Measurements from ENCODE around the gene EARS2. TPM values are rescaled to one million over a fixed set of nuclear protein-coding genes. Genes with fewer than 3 reads are reported as not detected.

Gene EARS2
- polyA plus RNA-seq, 1 donor (not counting 4 experiments of a cell fraction or from before 2014, with no cell fraction given) = 32.7 TPM

- Histone ChIP-seq H3K27ac (ENCODE audit: control insufficient read depth, insufficient read depth, low read length) (no peak overlapping the region), H3K9me3 (ENCODE audit: control insufficient read depth, low read depth, low read length) (no peaks in the 10 kb centered on the region), H3K36me3 (ENCODE audit: control insufficient read depth in 2 of 2, extremely low read depth in 1 of 2, insufficient read depth in 2 of 2, low read length in 2 of 2) (peaks cover 49 to 54% of the 10 kb centered on the region in 2 experiments), H3K9ac (ENCODE audit: control insufficient read depth, extremely low read depth, insufficient read depth, low read length) (no peak overlapping the region), H3K9me1 (ENCODE audit: control insufficient read depth, extremely low read depth, insufficient read depth, low read length) (no peaks in the 10 kb centered on the region), H3K4me1 (ENCODE audit: control insufficient read depth, extremely low read depth, insufficient read depth, low read length) (no peaks in the 10 kb centered on the region), H3K4me3 (ENCODE audit: control insufficient read depth in 2 of 3, extremely low read depth in 1 of 3, insufficient read depth in 2 of 3, low read depth in 1 of 3, low read length in 3 of 3) (no peak overlapping the region), H4K20me1 (ENCODE audit: control insufficient read depth, extremely low read depth, insufficient read depth, low read length) (no peaks in the 10 kb centered on the region), H3K27me3 (ENCODE audit: control insufficient read depth, extremely low read depth, insufficient read depth, low read length) (no peaks in the 10 kb centered on the region), H3K4me2 (ENCODE audit: control insufficient read depth, extremely low read depth, insufficient read depth, low read depth, low read length) (no peak overlapping the region), H3K79me2 (ENCODE audit: control insufficient read depth, insufficient read depth, low read length) (no peaks in the 10 kb centered on the region), H2AFZ (ENCODE audit: control insufficient read depth, low read length) (no peak overlapping the region)
- dilution Hi-C loops (cut with MboI; ENCODE audit: extremely low pct_ligation_motif_present, low sequenced_read_pairs) = no loop called here
- DNase-seq (ENCODE audit: low read depth, low spot score) (no peak), FAIRE-seq (no peak)
- TF ChIP-seq CTCF (optimal IDR thresholded peaks at IDR 0.05 in 1 of 3, IDR thresholded peaks at IDR 0.05 in 1 of 3, conservative IDR thresholded peaks at IDR 0.05 in 1 of 3; ENCODE audit: extremely low read depth in 1 of 3, insufficient read depth in 2 of 3, low read length in 3 of 3) = no peak
- no peak for TF ChIP-seq EZH2 (IDR thresholded peaks at IDR 0.05; ENCODE audit: low read length)
Measured at GRCh38 chr16:23566724-23567123, 9.6 kb upstream of the EARS2 start.

- Histone ChIP-seq H4K20me1 (ENCODE audit: control insufficient read depth, extremely low read depth, insufficient read depth, low read length) (no peaks in the 10 kb centered on the region), H3K4me3 (ENCODE audit: control insufficient read depth in 2 of 3, extremely low read depth in 1 of 3, insufficient read depth in 2 of 3, low read depth in 1 of 3, low read length in 3 of 3) (no peak overlapping the region), H3K9me1 (ENCODE audit: control insufficient read depth, extremely low read depth, insufficient read depth, low read length) (no peaks in the 10 kb centered on the region), H3K27me3 (ENCODE audit: control insufficient read depth, extremely low read depth, insufficient read depth, low read length) (no peaks in the 10 kb centered on the region), H3K79me2 (ENCODE audit: control insufficient read depth, insufficient read depth, low read length) (peaks cover 10% of the 10 kb centered on the region), H3K27ac (ENCODE audit: control insufficient read depth, insufficient read depth, low read length) (no peak overlapping the region), H3K4me1 (ENCODE audit: control insufficient read depth, extremely low read depth, insufficient read depth, low read length) (no peaks in the 10 kb centered on the region), H3K4me2 (ENCODE audit: control insufficient read depth, extremely low read depth, insufficient read depth, low read depth, low read length) (no peak overlapping the region), H3K9ac (ENCODE audit: control insufficient read depth, extremely low read depth, insufficient read depth, low read length) (no peak overlapping the region), H3K9me3 (ENCODE audit: control insufficient read depth, low read depth, low read length) (no peaks in the 10 kb centered on the region), H2AFZ (ENCODE audit: control insufficient read depth, low read length) (no peak overlapping the region), H3K36me3 (ENCODE audit: control insufficient read depth in 2 of 2, extremely low read depth in 1 of 2, insufficient read depth in 2 of 2, low read length in 2 of 2) (peaks cover 43 to 45% of the 10 kb centered on the region in 2 experiments)
- FAIRE-seq = no peak
- TF ChIP-seq CTCF (optimal IDR thresholded peaks at IDR 0.05 in 1 of 3, IDR thresholded peaks at IDR 0.05 in 1 of 3, conservative IDR thresholded peaks at IDR 0.05 in 1 of 3; ENCODE audit: extremely low read depth in 1 of 3, insufficient read depth in 2 of 3, low read length in 3 of 3) (no peak), EZH2 (IDR thresholded peaks at IDR 0.05; ENCODE audit: low read length) (no peak)
- no peak for DNase-seq (ENCODE audit: low read depth, low spot score)
- dilution Hi-C loops (cut with MboI; ENCODE audit: extremely low pct_ligation_motif_present, low sequenced_read_pairs) = no loop called here
Measured at GRCh38 chr16:23564575-23565363, 7.6 kb upstream of the EARS2 start.
